Activated CD4-positive, alpha-beta T cell treated with anti-CD3 and anti-CD28 coated beads, Interleukin-10, Interleukin-2, amounts not matched to agents 100 ng/mL and 50 ng/mL, durations not matched to agents 16 hours and 8 hours (primary cell): ENCODE data around the gene DAPK1.

Experiments used
- DNase-seq: peaks from one replicate; pipeline ENCODE4 v3.0.0-alpha.2; 2020

Gene DAPK1

GRCh38 chr9:87572719-87573118 lies 75.1 kb downstream of the DAPK1 start:
- DNase-seq: no peak

GRCh38 chr9:87573841-87574342 lies 76.2 kb downstream of the DAPK1 start:
- DNase-seq: no peak

GRCh38 chr9:87577746-87578145 lies 80.1 kb downstream of the DAPK1 start:
- DNase-seq: no peak

GRCh38 chr9:87578625-87579024 lies 81.0 kb downstream of the DAPK1 start:
- DNase-seq: no peak

- DNase-seq: no peak
Measured at GRCh38 chr9:87579781-87580541, 82.3 kb downstream of the DAPK1 start.

- no peak for DNase-seq
Measured at GRCh38 chr9:87580941-87581438, 83.3 kb downstream of the DAPK1 start.

- DNase-seq: no peak
Measured at GRCh38 chr9:87581513-87581912, 83.8 kb downstream of the DAPK1 start.

- DNase-seq: no peak
Measured at GRCh38 chr9:87581949-87582637, 84.4 kb downstream of the DAPK1 start.

- DNase-seq: no peak
Measured at GRCh38 chr9:87584326-87584725, 86.7 kb downstream of the DAPK1 start.

GRCh38 chr9:87585123-87585855 lies 87.6 kb downstream of the DAPK1 start:
- DNase-seq: no peak

GRCh38 chr9:87586731-87587355 lies 89.2 kb downstream of the DAPK1 start:
- DNase-seq: no peak

GRCh38 chr9:87587356-87587745 lies 89.7 kb downstream of the DAPK1 start:
- no peak for DNase-seq

- DNase-seq: no peak
Measured at GRCh38 chr9:87587864-87588263, 90.2 kb downstream of the DAPK1 start.

GRCh38 chr9:87588339-87588738 lies 90.7 kb downstream of the DAPK1 start:
- no peak for DNase-seq

- DNase-seq: no peak
Measured at GRCh38 chr9:87590996-87591395, 93.3 kb downstream of the DAPK1 start.

- no peak for DNase-seq
Measured at GRCh38 chr9:87592554-87593358, 95.1 kb downstream of the DAPK1 start.

- no peak for DNase-seq
Measured at GRCh38 chr9:87593359-87593980, 95.8 kb downstream of the DAPK1 start.

GRCh38 chr9:87594194-87594593 lies 96.5 kb downstream of the DAPK1 start:
- no peak for DNase-seq

GRCh38 chr9:87594662-87595061 lies 97.0 kb downstream of the DAPK1 start:
- DNase-seq: no peak

- DNase-seq: no peak
Measured at GRCh38 chr9:87595610-87596009, 97.9 kb downstream of the DAPK1 start.

GRCh38 chr9:87596862-87597261 lies 99.2 kb downstream of the DAPK1 start:
- DNase-seq: no peak
